H1 (cell line): ENCODE measurements around the gene ARHGAP18.

Experiments
- CEBPB ChIP-seq: IDR thresholded peaks from 2 replicates; pipeline ENCODE4 v1.6.1; 2012; ENCODE audit warnings: low read depth, low read length
- POLR2A ChIP-seq, 2 experiments: IDR thresholded peaks; 1 replicate in 1 of 2; 2 replicates in 1 of 2; pipeline ENCODE4 v1.6.1; 2011; ENCODE audit warnings: low read depth in 2 of 2, low read length in 2 of 2, mild to moderate bottlenecking in 2 of 2; ENCODE audit errors: control extremely low read depth in 1 of 2
- RFX5 ChIP-seq: IDR thresholded peaks from 2 replicates; pipeline ENCODE4 v1.6.1; 2011; ENCODE audit warnings: low read depth, low read length, improper control_type of control experiment, borderline replicate concordance
- TF ChIP-seq, protein P1 (sequence below), 3 experiments: IDR thresholded peaks; 1 replicate in 2 of 3; 2 replicates in 1 of 3; pipeline versions ENCODE4 v1.5.1 to v1.6.1; 2011; ENCODE audit warnings: low read length in 3 of 3, mild to moderate bottlenecking in 3 of 3, inconsistent platforms in 2 of 3, low read depth in 1 of 3, moderate library complexity in 1 of 3; ENCODE audit not compliant: insufficient read depth in 1 of 3; ENCODE audit errors: control extremely low read depth in 1 of 3
- TF ChIP-seq, protein P2 (sequence below): IDR thresholded peaks from 2 replicates; pipeline ENCODE4 v1.6.1; 2012; ENCODE audit warnings: low read length, inconsistent platforms

DNA sequence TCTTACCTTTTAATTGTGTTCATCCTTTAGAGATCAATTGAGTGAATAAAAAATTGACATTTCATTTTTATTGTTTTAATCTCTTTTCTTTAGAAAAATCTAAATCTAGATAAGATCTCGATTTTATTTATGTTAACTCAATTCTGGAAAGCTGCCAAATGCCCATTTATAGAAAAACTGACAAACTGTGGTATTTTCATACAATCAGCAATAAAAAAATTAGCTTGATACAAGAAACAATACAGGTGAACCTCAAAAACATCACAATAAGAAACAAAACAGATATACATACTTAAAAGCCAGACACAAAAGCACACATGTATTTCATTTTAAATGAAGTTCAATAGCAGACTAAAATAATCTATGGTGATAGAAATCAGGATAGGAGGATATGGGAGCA, 30.0 kb upstream of the ARHGAP18 start:
- TF ChIP-seq, protein P1, sequence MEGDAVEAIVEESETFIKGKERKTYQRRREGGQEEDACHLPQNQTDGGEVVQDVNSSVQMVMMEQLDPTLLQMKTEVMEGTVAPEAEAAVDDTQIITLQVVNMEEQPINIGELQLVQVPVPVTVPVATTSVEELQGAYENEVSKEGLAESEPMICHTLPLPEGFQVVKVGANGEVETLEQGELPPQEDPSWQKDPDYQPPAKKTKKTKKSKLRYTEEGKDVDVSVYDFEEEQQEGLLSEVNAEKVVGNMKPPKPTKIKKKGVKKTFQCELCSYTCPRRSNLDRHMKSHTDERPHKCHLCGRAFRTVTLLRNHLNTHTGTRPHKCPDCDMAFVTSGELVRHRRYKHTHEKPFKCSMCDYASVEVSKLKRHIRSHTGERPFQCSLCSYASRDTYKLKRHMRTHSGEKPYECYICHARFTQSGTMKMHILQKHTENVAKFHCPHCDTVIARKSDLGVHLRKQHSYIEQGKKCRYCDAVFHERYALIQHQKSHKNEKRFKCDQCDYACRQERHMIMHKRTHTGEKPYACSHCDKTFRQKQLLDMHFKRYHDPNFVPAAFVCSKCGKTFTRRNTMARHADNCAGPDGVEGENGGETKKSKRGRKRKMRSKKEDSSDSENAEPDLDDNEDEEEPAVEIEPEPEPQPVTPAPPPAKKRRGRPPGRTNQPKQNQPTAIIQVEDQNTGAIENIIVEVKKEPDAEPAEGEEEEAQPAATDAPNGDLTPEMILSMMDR (IDR thresholded peaks at IDR 0.05; ENCODE audit: control extremely low read depth in 1 of 3, insufficient read depth in 1 of 3, low read depth in 1 of 3, low read length in 3 of 3) = no peak
- TF ChIP-seq RFX5 (no peak), CEBPB (no peak), POLR2A (IDR thresholded peaks at IDR 0.05; ENCODE audit: control extremely low read depth in 1 of 2, low read depth in 2 of 2, low read length in 2 of 2) (no peak)
- TF ChIP-seq, protein P2, sequence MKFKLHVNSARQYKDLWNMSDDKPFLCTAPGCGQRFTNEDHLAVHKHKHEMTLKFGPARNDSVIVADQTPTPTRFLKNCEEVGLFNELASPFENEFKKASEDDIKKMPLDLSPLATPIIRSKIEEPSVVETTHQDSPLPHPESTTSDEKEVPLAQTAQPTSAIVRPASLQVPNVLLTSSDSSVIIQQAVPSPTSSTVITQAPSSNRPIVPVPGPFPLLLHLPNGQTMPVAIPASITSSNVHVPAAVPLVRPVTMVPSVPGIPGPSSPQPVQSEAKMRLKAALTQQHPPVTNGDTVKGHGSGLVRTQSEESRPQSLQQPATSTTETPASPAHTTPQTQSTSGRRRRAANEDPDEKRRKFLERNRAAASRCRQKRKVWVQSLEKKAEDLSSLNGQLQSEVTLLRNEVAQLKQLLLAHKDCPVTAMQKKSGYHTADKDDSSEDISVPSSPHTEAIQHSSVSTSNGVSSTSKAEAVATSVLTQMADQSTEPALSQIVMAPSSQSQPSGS = no peak
